ENCODE results near the gene TM9SF2.

DNA sequence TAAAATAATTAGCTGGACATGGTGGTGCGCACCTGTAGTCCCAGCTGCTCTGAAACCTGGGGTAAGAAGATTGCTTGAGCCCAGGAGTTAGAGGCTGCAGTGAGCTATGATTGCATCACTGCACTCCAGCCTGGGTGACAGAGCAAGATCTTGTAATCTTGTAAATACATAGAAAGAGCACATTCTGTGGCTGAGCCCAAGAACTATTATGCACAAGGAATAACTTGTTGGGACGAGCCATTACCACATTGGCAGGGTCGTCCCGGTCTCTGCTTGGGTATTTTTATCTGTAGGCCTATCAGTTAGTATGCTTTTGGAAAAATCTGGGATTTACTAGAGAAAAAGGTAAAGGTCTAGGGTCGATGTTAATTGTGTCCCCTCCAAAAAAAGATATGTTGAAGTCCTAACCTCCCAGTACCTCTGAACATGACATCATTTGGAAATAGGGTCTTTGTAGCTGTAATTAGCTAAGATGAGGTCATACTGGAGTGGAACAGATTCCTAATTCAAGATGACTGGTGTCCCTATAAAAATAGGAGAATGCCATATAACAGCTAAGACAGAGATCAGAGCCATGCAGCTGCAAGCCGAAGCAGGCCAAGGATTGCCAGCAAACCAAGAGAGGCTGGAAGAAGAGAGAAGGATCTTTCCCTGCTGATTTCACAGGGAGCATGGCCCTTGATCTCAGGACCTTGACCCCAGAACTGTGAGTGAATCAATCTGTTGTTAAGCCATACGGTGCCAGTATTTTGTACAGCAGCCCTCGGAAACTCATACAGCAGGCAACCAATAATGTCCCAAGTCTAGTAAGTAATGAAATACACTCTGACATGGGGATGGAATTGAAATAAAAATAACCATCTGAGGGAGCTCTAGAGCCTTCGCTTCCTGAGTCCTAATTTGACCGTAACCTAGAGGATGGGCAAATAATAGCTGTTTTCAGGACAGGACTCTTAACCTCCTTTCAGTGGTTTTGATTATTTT is 77.0 kb downstream of the TM9SF2 start:
- TF ChIP-seq CTCF (conservative IDR thresholded peaks at IDR 0.05; ENCODE audit: low read depth, low read length) (peak; percentile 43), EZH2 (IDR thresholded peaks at IDR 0.05; ENCODE audit: low read length, unreplicated experiment) (no peak)

Data from PC-3 (cell line).